CD14-positive monocyte (primary cell): Measurements from ENCODE around the gene KCNT1. TPM values are rescaled to one million over a fixed set of nuclear protein-coding genes. Genes with fewer than 3 reads are reported as not detected.

Source experiments
- DNase-seq, 3 donors: peaks; one replicate each; pipeline ENCODE4 v3.0.0-alpha.2; 2011 to 2022
- H2AFZ ChIP-seq: 2 replicates; pipeline ENCODE4 v1.6.0; 2012; ENCODE audit warnings: mild to moderate bottlenecking, low read depth, low read length, inconsistent platforms; ENCODE audit not compliant: insufficient read depth, poor library complexity, severe bottlenecking
- H3K27ac ChIP-seq, 2 donors: 1 replicate in 1 of 2; 2 replicates in 1 of 2; pipeline ENCODE4 v1.5.1; 2012 to 2013; ENCODE audit warnings: low read length in 2 of 2, control low read depth in 1 of 2, inconsistent platforms in 1 of 2, low read depth in 1 of 2, mild to moderate bottlenecking in 1 of 2
- H3K27me3 ChIP-seq, 2 donors: one replicate each; pipeline versions ENCODE4 v1.6.0 to v1.6.1; 2011 to 2013; ENCODE audit warnings: low read length in 2 of 2; ENCODE audit not compliant: control insufficient read depth in 2 of 2, insufficient read depth in 2 of 2
- H3K36me3 ChIP-seq, 2 donors: replicated peaks in 1 of 2; 1 replicate in 1 of 2; 2 replicates in 1 of 2; pipeline versions ENCODE4 v1.5.1 to v1.6.1; 2012 to 2013; ENCODE audit warnings: low read length in 2 of 2, control low read depth in 1 of 2, inconsistent platforms in 1 of 2, mild to moderate bottlenecking in 1 of 2; ENCODE audit not compliant: insufficient read depth in 2 of 2, control insufficient read depth in 1 of 2
- H3K4me1 ChIP-seq, 2 donors: 1 replicate in 1 of 2; 2 replicates in 1 of 2; pipeline versions ENCODE4 v1.5.1 to v1.6.1; 2012 to 2013; ENCODE audit warnings: low read length in 2 of 2, control low read depth in 1 of 2, inconsistent platforms in 1 of 2, mild to moderate bottlenecking in 1 of 2, moderate library complexity in 1 of 2; ENCODE audit not compliant: insufficient read depth in 2 of 2, control insufficient read depth in 1 of 2
- H3K4me2 ChIP-seq: replicated peaks from 2 replicates; pipeline ENCODE3; 2012; ENCODE audit warnings: low read length, moderate library complexity, mild to moderate bottlenecking; ENCODE audit not compliant: poor library complexity, severe bottlenecking; ENCODE audit errors: extremely low read depth
- H3K4me3 ChIP-seq, 3 experiments: fragments of 200-600 bp in 1 of 3; sonication (generic) in 1 of 3; replicated peaks in 1 of 3; 1 replicate in 2 of 3; 2 replicates in 1 of 3; pipeline ENCODE4 v1.5.1; 2011 to 2013; ENCODE audit warnings: low read length in 3 of 3, mild to moderate bottlenecking in 3 of 3, control low read depth in 2 of 3, low read depth in 2 of 3, inconsistent platforms in 1 of 3, moderate library complexity in 1 of 3
- H3K79me2 ChIP-seq: 2 replicates; pipeline ENCODE4 v1.6.0; 2012; ENCODE audit warnings: mild to moderate bottlenecking, control low read depth, inconsistent platforms, low read length, moderate library complexity; ENCODE audit not compliant: insufficient read depth
- H3K9ac ChIP-seq: 2 replicates; pipeline ENCODE4 v1.6.0; 2017; ENCODE audit warnings: low read length, mild to moderate bottlenecking; ENCODE audit not compliant: insufficient read depth, poor library complexity, severe bottlenecking
- H3K9me3 ChIP-seq, 2 donors: replicated peaks in 1 of 2; 1 replicate in 1 of 2; 2 replicates in 1 of 2; pipeline versions ENCODE4 v1.5.1 to v1.6.1; 2012 to 2013; ENCODE audit warnings: low read length in 2 of 2, control low read depth in 1 of 2; ENCODE audit not compliant: control insufficient read depth in 1 of 2, insufficient read depth in 1 of 2
- H4K20me1 ChIP-seq: 2 replicates; pipeline ENCODE4 v1.6.0; 2012; ENCODE audit warnings: mild to moderate bottlenecking, low read length, control low read depth, moderate library complexity; ENCODE audit not compliant: insufficient read depth
- H3K27ac Mint-ChIP-seq, 7 donors: one replicate each; pipeline ENCODE4 v1.8.0; 2020; ENCODE audit warnings: mild to moderate bottlenecking in 7 of 7, mixed read lengths in 7 of 7, moderate library complexity in 6 of 7, inconsistent platforms in 2 of 7
- H3K27me3 Mint-ChIP-seq, 3 donors: one replicate each; pipeline ENCODE4 v1.8.0; 2021 to 2022; ENCODE audit warnings: low read depth in 3 of 3, mild to moderate bottlenecking in 3 of 3, mixed read lengths in 3 of 3, moderate library complexity in 3 of 3, inconsistent platforms in 1 of 3
- H3K36me3 Mint-ChIP-seq, 2 donors: one replicate each; pipeline ENCODE4 v1.8.0; 2020; ENCODE audit warnings: mixed read lengths in 2 of 2, inconsistent platforms in 1 of 2, mild to moderate bottlenecking in 1 of 2
- H3K4me1 Mint-ChIP-seq: one replicate; pipeline ENCODE4 v1.8.0; 2020; ENCODE audit warnings: mild to moderate bottlenecking, mixed read lengths
- H3K4me3 Mint-ChIP-seq, 2 donors: one replicate each; pipeline ENCODE4 v1.8.0; 2020; ENCODE audit warnings: mild to moderate bottlenecking in 2 of 2, mixed read lengths in 2 of 2, moderate library complexity in 1 of 2
- H3K9me3 Mint-ChIP-seq, 7 donors: one replicate each; pipeline ENCODE4 v1.8.0; 2020 to 2022; ENCODE audit warnings: mixed read lengths in 7 of 7, mild to moderate bottlenecking in 6 of 7, moderate library complexity in 6 of 7, inconsistent platforms in 2 of 7
- CTCF ChIP-seq: fragments of 200-600 bp; IDR thresholded peaks from one replicate; pipeline ENCODE4 v1.8.0; 2022; ENCODE audit warnings: antibody characterized with exemption, mild to moderate bottlenecking
- WGBS: methylation state at CpG from one replicate; pipeline ENCODE4 v1.1.5; 2013; ENCODE audit warnings: missing lambda C conversion rate; ENCODE audit not compliant: insufficient coverage; 5-methylcytosine and 5-hydroxymethylcytosine counted together
- intact Hi-C, 2 donors: fragments of 100-400 bp; cut with micrococcal nuclease; formaldehyde crosslinking; loops; one replicate each; pipeline versions ENCODE4 v1.15.0 to v1.15.1; 2023
- polyA plus RNA-seq, 3 donors: library from polyadenylated mRNA; depleted of rRNA in 1 of 3; unstranded in 2 of 3; stranded (reverse) in 1 of 3; fragments of 300-500 nt in 2 of 3; fragments of >200 nt in 1 of 3; fragmentation: Illumina TruSeq in 2 of 3; gene quantifications; 1 replicate in 2 of 3; 2 replicates in 1 of 3; pipeline ENCODE4 v1.2.3, GENCODE V29; 2012 to 2021

The KCNT1 gene
- polyA plus RNA-seq, 3 donors, result not detected

- Mint-ChIP-seq H3K4me1 (peaks cover 2% of the 10 kb centered on the region), H3K27me3 (peaks cover 0 to 4% (median 1%) of the 10 kb centered on the region in 3 donors), H3K9me3 (peaks cover 0 to 6% (median 0%) of the 10 kb centered on the region in 7 donors), H3K27ac (no peak overlapping the region), H3K36me3 (no peaks in the 10 kb centered on the region), H3K4me3 (no peak overlapping the region)
- TF ChIP-seq CTCF, result no peak
- no peaks in the 10 kb centered on the region for H4K20me1 ChIP-seq
- H2AFZ ChIP-seq, result no peak overlapping the region
- no peak overlapping the region for H3K9ac ChIP-seq
- intact Hi-C loops, result loop anchor here in 1 of 2 donors (5.0 kb wide), 1 partner anchor 324 kb away; no protein-coding TSS in a partner anchor
- H3K4me3 ChIP-seq, result no peak overlapping the region
- 91% methylated on average over 10 of the region's 10 CpGs for WGBS
- no peak overlapping the region for H3K27ac ChIP-seq
- H3K9me3 ChIP-seq, result no peaks in the 10 kb centered on the region
- no peak for DNase-seq
- H3K4me1 ChIP-seq, result no peaks in the 10 kb centered on the region
- H3K36me3 ChIP-seq, result no peaks in the 10 kb centered on the region
- H3K27me3 ChIP-seq, result no peaks in the 10 kb centered on the region
- H3K4me2 ChIP-seq, result no peak overlapping the region
- no peaks in the 10 kb centered on the region for H3K79me2 ChIP-seq
Measured at GRCh38 chr9:135798263-135798585, 96.2 kb downstream of the KCNT1 start.

- peaks cover 0 to 4% (median 1%) of the 10 kb centered on the region in 3 donors for H3K27me3 Mint-ChIP-seq
- Histone ChIP-seq H3K9ac (no peak overlapping the region), H3K4me1 (no peaks in the 10 kb centered on the region), H3K27ac (no peak overlapping the region), H4K20me1 (no peaks in the 10 kb centered on the region), H3K79me2 (no peaks in the 10 kb centered on the region), H3K36me3 (no peaks in the 10 kb centered on the region), H2AFZ (no peak overlapping the region), H3K9me3 (no peaks in the 10 kb centered on the region), H3K4me3 (no peak overlapping the region), H3K4me2 (no peak overlapping the region), H3K27me3 (no peaks in the 10 kb centered on the region)
- no peak for TF ChIP-seq CTCF
- intact Hi-C loops, result loop anchor here in 1 of 2 donors (5.0 kb wide), 1 partner anchor 323 kb away; no protein-coding TSS in a partner anchor
- DNase-seq, result no peak
- no peak overlapping the region for H3K4me3 Mint-ChIP-seq
- H3K36me3 Mint-ChIP-seq, result no peaks in the 10 kb centered on the region
- 100% methylated on average over 8 of the region's 13 CpGs for WGBS
- peaks cover 0 to 6% (median 0%) of the 10 kb centered on the region in 7 donors for H3K9me3 Mint-ChIP-seq
- peaks cover 2% of the 10 kb centered on the region for H3K4me1 Mint-ChIP-seq
- peak overlapping the region in 1 of 7 donors; percentile 61 for H3K27ac Mint-ChIP-seq
Measured at GRCh38 chr9:135799261-135799660, 97.3 kb downstream of the KCNT1 start.
